ENCODE data around the gene KIF26B. TPM values are rescaled to one million over a fixed set of nuclear protein-coding genes. Genes with fewer than 3 reads are reported as not detected.
A peak's percentile ranks its signal among the peaks of the same experiment; 100 is the strongest.

The KIF26B gene
- total RNA-seq, 1 experiment from 2014 or later = 1.1 TPM

- DNase-seq (ENCODE audit: low read depth) = no peak
These were observed 17.2 kb downstream of the KIF26B start for GRCh38 chr1:245172026-245172425.

GRCh38 chr1:245172829-245173228 lies 18.0 kb downstream of the KIF26B start:
- DNase-seq (ENCODE audit: low read depth) = no peak

GRCh38 chr1:245173446-245174211 lies 18.8 kb downstream of the KIF26B start:
- no peak for DNase-seq (ENCODE audit: low read depth)

GRCh38 chr1:245177071-245177900 lies 22.5 kb downstream of the KIF26B start:
- peak; percentile 33 for DNase-seq (ENCODE audit: low read depth)

- DNase-seq (ENCODE audit: low read depth) = no peak
These were observed 24.9 kb downstream of the KIF26B start for GRCh38 chr1:245179706-245180105.

GRCh38 chr1:245180496-245181157 lies 25.8 kb downstream of the KIF26B start:
- peak; percentile 15 for DNase-seq (ENCODE audit: low read depth)

- DNase-seq (ENCODE audit: low read depth) = no peak
These were observed 26.4 kb downstream of the KIF26B start for GRCh38 chr1:245181158-245181517.

- no peak for DNase-seq (ENCODE audit: low read depth)
These were observed 27.2 kb downstream of the KIF26B start for GRCh38 chr1:245182028-245182427.

GRCh38 chr1:245183429-245183828 lies 28.6 kb downstream of the KIF26B start:
- no peak for DNase-seq (ENCODE audit: low read depth)

GRCh38 chr1:245184779-245185178 lies 30.0 kb downstream of the KIF26B start:
- no peak for DNase-seq (ENCODE audit: low read depth)

- DNase-seq (ENCODE audit: low read depth) = no peak
These were observed 33.6 kb downstream of the KIF26B start for GRCh38 chr1:245188403-245188802.

- DNase-seq (ENCODE audit: low read depth) = no peak
These were observed 40.6 kb downstream of the KIF26B start for GRCh38 chr1:245195398-245195797.

- DNase-seq (ENCODE audit: low read depth) = no peak
These were observed 42.3 kb downstream of the KIF26B start for GRCh38 chr1:245197121-245197520.

- peak; percentile 7 for DNase-seq (ENCODE audit: low read depth)
These were observed 43.2 kb downstream of the KIF26B start for GRCh38 chr1:245197911-245198379.

- no peak for DNase-seq (ENCODE audit: low read depth)
These were observed 44.1 kb downstream of the KIF26B start for GRCh38 chr1:245198748-245199516.

GRCh38 chr1:245200146-245200545 lies 45.4 kb downstream of the KIF26B start:
- DNase-seq (ENCODE audit: low read depth) = no peak

- no peak for DNase-seq (ENCODE audit: low read depth)
These were observed 46.4 kb downstream of the KIF26B start for GRCh38 chr1:245201201-245201600.

GRCh38 chr1:245201827-245202226 lies 47.0 kb downstream of the KIF26B start:
- DNase-seq (ENCODE audit: low read depth) = no peak

GRCh38 chr1:245205396-245205795 lies 50.6 kb downstream of the KIF26B start:
- DNase-seq (ENCODE audit: low read depth) = no peak

- no peak for DNase-seq (ENCODE audit: low read depth)
These were observed 51.1 kb downstream of the KIF26B start for GRCh38 chr1:245205864-245206263.

- DNase-seq (ENCODE audit: low read depth) = no peak
These were observed 52.4 kb downstream of the KIF26B start for GRCh38 chr1:245207056-245207638.
